ENCODE measurements around the gene IGF1R. TPM values are rescaled to one million over a fixed set of nuclear protein-coding genes. Genes with fewer than 3 reads are reported as not detected.
A peak's percentile ranks its signal among the peaks of the same experiment; 100 is the strongest.

IGF1R gene
- total RNA-seq, 4 donors from 2014 or later, result 51.5 to 146 (median 89.6) TPM

DNA sequence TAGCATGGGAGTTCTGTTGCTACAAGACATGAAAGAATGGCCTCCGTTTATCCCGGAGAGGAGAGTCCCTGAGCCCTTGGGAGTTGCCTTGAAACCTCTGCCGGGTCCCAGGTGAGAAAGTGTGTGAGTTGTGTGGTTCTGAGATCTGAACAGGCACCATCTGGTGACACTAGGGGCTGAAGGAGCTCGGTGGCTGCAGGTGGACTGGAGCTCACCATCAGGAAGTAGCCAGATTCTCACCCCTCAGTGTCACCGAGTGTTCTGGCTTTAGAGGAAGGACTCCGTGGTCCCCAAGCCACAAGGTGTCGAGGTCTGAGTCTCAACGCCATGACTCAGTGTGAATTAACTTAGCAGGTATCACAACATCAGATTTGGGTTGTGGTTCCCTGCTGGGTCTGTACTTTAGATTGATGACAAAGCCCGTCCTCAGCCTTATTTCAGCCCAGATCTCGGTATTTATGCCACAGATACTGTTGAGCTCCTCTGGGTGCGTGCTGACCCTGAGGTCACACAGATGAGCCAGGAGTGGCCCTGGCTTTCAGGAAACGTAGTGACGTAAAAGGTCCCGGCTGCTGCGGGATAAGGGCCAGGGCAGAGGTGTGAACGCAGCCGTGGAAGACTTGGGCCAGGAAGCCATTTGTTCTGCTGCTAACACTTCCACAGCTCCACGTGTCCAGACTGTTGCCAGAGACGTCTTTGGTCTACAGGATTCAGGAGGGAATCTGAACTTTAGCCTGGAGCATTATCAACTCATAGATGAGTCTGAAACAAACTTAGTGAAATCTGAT, 304.9 kb downstream of the IGF1R start:
- no peak for DNase-seq
- 80 to 85% methylated on average over 19 of the region's 19 CpGs for WGBS, 2 donors
- no peak for TF ChIP-seq POLR2A (IDR thresholded peaks at IDR 0.05)
- TF ChIP-seq, protein P1, sequence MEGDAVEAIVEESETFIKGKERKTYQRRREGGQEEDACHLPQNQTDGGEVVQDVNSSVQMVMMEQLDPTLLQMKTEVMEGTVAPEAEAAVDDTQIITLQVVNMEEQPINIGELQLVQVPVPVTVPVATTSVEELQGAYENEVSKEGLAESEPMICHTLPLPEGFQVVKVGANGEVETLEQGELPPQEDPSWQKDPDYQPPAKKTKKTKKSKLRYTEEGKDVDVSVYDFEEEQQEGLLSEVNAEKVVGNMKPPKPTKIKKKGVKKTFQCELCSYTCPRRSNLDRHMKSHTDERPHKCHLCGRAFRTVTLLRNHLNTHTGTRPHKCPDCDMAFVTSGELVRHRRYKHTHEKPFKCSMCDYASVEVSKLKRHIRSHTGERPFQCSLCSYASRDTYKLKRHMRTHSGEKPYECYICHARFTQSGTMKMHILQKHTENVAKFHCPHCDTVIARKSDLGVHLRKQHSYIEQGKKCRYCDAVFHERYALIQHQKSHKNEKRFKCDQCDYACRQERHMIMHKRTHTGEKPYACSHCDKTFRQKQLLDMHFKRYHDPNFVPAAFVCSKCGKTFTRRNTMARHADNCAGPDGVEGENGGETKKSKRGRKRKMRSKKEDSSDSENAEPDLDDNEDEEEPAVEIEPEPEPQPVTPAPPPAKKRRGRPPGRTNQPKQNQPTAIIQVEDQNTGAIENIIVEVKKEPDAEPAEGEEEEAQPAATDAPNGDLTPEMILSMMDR (IDR thresholded peaks at IDR 0.05), result no peak
- Histone ChIP-seq H3K36me3 (peaks cover 26 to 29% of the 10 kb centered on the region in 2 donors), H3K4me3 (replicated peaks in 1 of 3) (no peak overlapping the region), H3K9me3 (no peaks in the 10 kb centered on the region), H3K4me1 (peaks cover 17 to 42% of the 10 kb centered on the region in 2 donors), H3K27ac (peak overlapping the region; percentile 96 to 99 (median 98)), H3K27me3 (no peaks in the 10 kb centered on the region)
- intact Hi-C loops (cut with DNase I), result no loop called here

DNA sequence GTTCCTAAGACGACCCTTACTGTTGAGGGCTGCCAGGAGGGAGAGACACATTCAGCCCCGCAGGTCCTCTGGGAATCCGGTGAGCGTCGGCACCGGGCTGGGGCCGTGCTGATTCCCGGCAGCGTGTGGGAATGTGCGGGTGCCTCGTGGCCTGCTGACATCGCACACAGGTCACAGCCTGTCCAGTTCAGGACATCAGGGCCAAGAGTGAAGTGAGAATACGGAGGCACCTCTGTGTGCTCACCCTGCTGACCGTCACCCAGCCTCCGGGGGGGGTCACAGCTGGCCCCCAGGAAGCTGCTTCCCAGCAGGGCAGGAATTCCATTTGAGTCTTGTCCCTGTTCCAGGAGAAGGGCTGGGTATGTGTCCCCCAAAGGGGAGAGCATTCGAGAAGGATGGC, 305.6 kb downstream of the IGF1R start:
- peak overlapping the region; percentile 96 to 99 (median 98) for H3K27ac ChIP-seq
- no peaks in the 10 kb centered on the region for H3K27me3 ChIP-seq
- intact Hi-C loops (cut with DNase I), result no loop called here
- 82 to 94% methylated on average over 7 to 13 of the region's 16 CpGs for WGBS, 2 donors
- H3K36me3 ChIP-seq, result peaks cover 26 to 27% of the 10 kb centered on the region in 2 donors
- H3K9me3 ChIP-seq, result no peaks in the 10 kb centered on the region
- no peak for DNase-seq
- peaks cover 17 to 42% of the 10 kb centered on the region in 2 donors for H3K4me1 ChIP-seq
- H3K4me3 ChIP-seq (replicated peaks in 1 of 3), result no peak overlapping the region
- no peak for TF ChIP-seq POLR2A (IDR thresholded peaks at IDR 0.05)
- TF ChIP-seq, protein P1 (IDR thresholded peaks at IDR 0.05), result no peak

DNA sequence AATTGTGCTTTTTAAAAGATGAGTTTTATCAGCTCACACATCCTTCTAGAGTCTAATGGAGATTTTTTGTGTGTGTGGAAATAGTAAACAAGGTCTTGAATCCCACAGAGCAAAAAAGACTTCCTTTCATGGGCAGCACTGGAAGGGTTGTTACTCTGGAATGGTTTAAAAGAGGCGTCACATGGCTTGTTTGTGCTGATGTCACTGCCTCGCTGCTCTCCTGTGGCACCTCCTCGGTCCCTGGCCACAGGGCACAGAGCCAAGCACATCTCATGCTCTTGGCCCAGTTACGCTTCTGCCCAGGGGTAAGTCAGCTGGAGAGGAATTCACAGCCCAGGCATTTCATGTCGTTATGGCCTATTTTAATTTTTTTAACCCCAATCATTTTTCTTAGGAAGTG, 306.1 kb downstream of the IGF1R start:
- Histone ChIP-seq H3K27me3 (no peaks in the 10 kb centered on the region), H3K9me3 (no peaks in the 10 kb centered on the region), H3K4me1 (peaks cover 17 to 42% of the 10 kb centered on the region in 2 donors), H3K36me3 (peaks cover 28% of the 10 kb centered on the region in 2 donors), H3K27ac (peak overlapping the region; percentile 96 to 99 (median 98)), H3K4me3 (replicated peaks in 1 of 3) (no peak overlapping the region)
- TF ChIP-seq, protein P1 (IDR thresholded peaks at IDR 0.05), result no peak
- TF ChIP-seq POLR2A (IDR thresholded peaks at IDR 0.05), result peak in 1 of 2 donors; percentile 74
- WGBS, 2 donors, result 13 to 24% methylated on average over 5 of the region's 5 CpGs
- intact Hi-C loops (cut with DNase I), result no loop called here
- DNase-seq, result peak; percentile 98 to 99

DNA sequence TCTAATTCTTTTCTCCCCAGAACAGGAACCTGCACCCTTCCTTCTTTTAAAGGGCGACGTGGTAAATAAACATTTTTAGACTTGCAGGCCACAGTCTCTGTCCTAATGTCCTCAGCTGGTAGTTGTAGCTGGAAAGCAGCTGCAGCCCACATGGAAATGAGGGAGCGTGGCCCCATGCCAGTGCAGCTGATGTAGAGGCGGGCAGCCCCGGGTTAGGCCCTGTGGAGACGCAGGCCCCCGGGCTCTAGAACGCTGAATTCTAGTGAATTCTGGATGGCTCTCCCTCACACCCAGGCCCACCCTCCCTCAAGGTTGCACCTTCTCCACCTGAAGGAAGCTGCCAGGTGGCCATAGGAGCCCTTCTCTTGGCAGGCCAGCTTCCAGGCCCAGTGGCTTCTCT, 307.0 kb downstream of the IGF1R start:
- Histone ChIP-seq H3K27me3 (no peaks in the 10 kb centered on the region), H3K4me1 (peaks cover 17 to 42% of the 10 kb centered on the region in 2 donors), H3K36me3 (peaks cover 22 to 25% of the 10 kb centered on the region in 2 donors), H3K27ac (peak overlapping the region; percentile 94 to 99 (median 96)), H3K4me3 (replicated peaks in 1 of 3) (no peak overlapping the region), H3K9me3 (no peaks in the 10 kb centered on the region)
- WGBS, 2 donors, result 88 to 96% methylated on average over 8 of the region's 8 CpGs
- intact Hi-C loops (cut with DNase I), result no loop called here
- DNase-seq, result peak; percentile 29 to 47
- TF ChIP-seq, protein P1 (IDR thresholded peaks at IDR 0.05), result no peak
- TF ChIP-seq POLR2A (IDR thresholded peaks at IDR 0.05), result no peak
